GM21390 (cell line): Measurements from ENCODE around the gene MAP3K7CL.
A peak's percentile ranks its signal among the peaks of the same experiment; 100 is the strongest.

Experiments used
- ATAC-seq: cut with Tn5 transposase; IDR thresholded peaks from one replicate; pipeline ENCODE4 v1.9.1; 2021; ENCODE audit not compliant: unreplicated experiment

MAP3K7CL gene

GRCh38 chr21:29194342-29194741 is 63.9 kb downstream of the MAP3K7CL start:
- no peak for ATAC-seq

- ATAC-seq: no peak
These were observed 64.4 kb downstream of the MAP3K7CL start for GRCh38 chr21:29194847-29195246.

GRCh38 chr21:29195981-29196669 is 65.7 kb downstream of the MAP3K7CL start:
- peak; percentile 98 for ATAC-seq

GRCh38 chr21:29196670-29197191 is 66.3 kb downstream of the MAP3K7CL start:
- peak; percentile 5 for ATAC-seq

GRCh38 chr21:29201186-29201585 is 70.7 kb downstream of the MAP3K7CL start:
- no peak for ATAC-seq

- no peak for ATAC-seq
These were observed 74.6 kb downstream of the MAP3K7CL start for GRCh38 chr21:29205009-29205408.

- no peak for ATAC-seq
These were observed 75.5 kb downstream of the MAP3K7CL start for GRCh38 chr21:29205988-29206387.

- no peak for ATAC-seq
These were observed 76.0 kb downstream of the MAP3K7CL start for GRCh38 chr21:29206445-29206844.

GRCh38 chr21:29207201-29207600 is 76.8 kb downstream of the MAP3K7CL start:
- no peak for ATAC-seq

- ATAC-seq: no peak
These were observed 77.7 kb downstream of the MAP3K7CL start for GRCh38 chr21:29208044-29208681.

- no peak for ATAC-seq
These were observed 78.2 kb downstream of the MAP3K7CL start for GRCh38 chr21:29208682-29209059.

- ATAC-seq: no peak
These were observed 79.3 kb downstream of the MAP3K7CL start for GRCh38 chr21:29209696-29210095.

GRCh38 chr21:29211205-29211604 is 80.8 kb downstream of the MAP3K7CL start:
- no peak for ATAC-seq

- ATAC-seq: no peak
These were observed 82.0 kb downstream of the MAP3K7CL start for GRCh38 chr21:29212446-29212845.

GRCh38 chr21:29213513-29214385 is 83.3 kb downstream of the MAP3K7CL start:
- ATAC-seq: no peak

GRCh38 chr21:29215709-29216108 is 85.3 kb downstream of the MAP3K7CL start:
- ATAC-seq: no peak

- ATAC-seq: no peak
These were observed 87.4 kb downstream of the MAP3K7CL start for GRCh38 chr21:29217818-29218291.

- ATAC-seq: no peak
These were observed 88.3 kb downstream of the MAP3K7CL start for GRCh38 chr21:29218749-29219148.

- no peak for ATAC-seq
These were observed 88.8 kb downstream of the MAP3K7CL start for GRCh38 chr21:29219165-29219770.

GRCh38 chr21:29221253-29221744 is 90.9 kb downstream of the MAP3K7CL start:
- no peak for ATAC-seq

- ATAC-seq: no peak
These were observed 93.6 kb downstream of the MAP3K7CL start for GRCh38 chr21:29224006-29224405.
